ENCODE measurements around the gene DCAF11.
"Not testable (repeated sequence)": the region's sequence is repeated elsewhere in the genome, so short reads cannot be mapped to it uniquely, and the experiment has no call there.

Gene DCAF11

GRCh38 chr14:24096545-24097181 lies 17.9 kb upstream of the DCAF11 start:
- no peak for DNase-seq (ENCODE audit: low read depth)

- DNase-seq (ENCODE audit: low read depth): no peak
Measured at GRCh38 chr14:24098229-24098926, 16.2 kb upstream of the DCAF11 start.

GRCh38 chr14:24098927-24099813 lies 15.4 kb upstream of the DCAF11 start:
- no peak for DNase-seq (ENCODE audit: low read depth)

GRCh38 chr14:24100197-24100981 lies 14.2 kb upstream of the DCAF11 start:
- no peak for DNase-seq (ENCODE audit: low read depth)

GRCh38 chr14:24100982-24101494 lies 13.5 kb upstream of the DCAF11 start:
- DNase-seq (ENCODE audit: low read depth): no peak

- no peak for DNase-seq (ENCODE audit: low read depth)
Measured at GRCh38 chr14:24102357-24103048, 12.1 kb upstream of the DCAF11 start.

GRCh38 chr14:24103451-24103850 lies 11.1 kb upstream of the DCAF11 start:
- DNase-seq (ENCODE audit: low read depth): no peak

GRCh38 chr14:24105609-24106239 lies 8.9 kb upstream of the DCAF11 start:
- not testable (repeated sequence) for DNase-seq (ENCODE audit: low read depth)

GRCh38 chr14:24106672-24107271 lies 7.8 kb upstream of the DCAF11 start:
- no peak for DNase-seq (ENCODE audit: low read depth)

- no peak for DNase-seq (ENCODE audit: low read depth)
Measured at GRCh38 chr14:24108336-24108874, 6.2 kb upstream of the DCAF11 start.

GRCh38 chr14:24110060-24110459 lies 4.5 kb upstream of the DCAF11 start:
- DNase-seq (ENCODE audit: low read depth): no peak

- no peak for DNase-seq (ENCODE audit: low read depth)
Measured at GRCh38 chr14:24110523-24110922, 4.1 kb upstream of the DCAF11 start.

GRCh38 chr14:24113379-24113800 lies 1.2 kb upstream of the DCAF11 start:
- no peak for DNase-seq (ENCODE audit: low read depth)

- DNase-seq (ENCODE audit: low read depth): peak; percentile 81
Measured at GRCh38 chr14:24113801-24114531, 611 bp upstream of the DCAF11 start.

GRCh38 chr14:24115422-24116127 lies 998 bp downstream of the DCAF11 start:
- no peak for DNase-seq (ENCODE audit: low read depth)

GRCh38 chr14:24116128-24116814 lies 1.7 kb downstream of the DCAF11 start:
- DNase-seq (ENCODE audit: low read depth): no peak

GRCh38 chr14:24117179-24117578 lies 2.6 kb downstream of the DCAF11 start:
- DNase-seq (ENCODE audit: low read depth): no peak

GRCh38 chr14:24119691-24120090 lies 5.1 kb downstream of the DCAF11 start:
- DNase-seq (ENCODE audit: low read depth): no peak

Measured in stromal cell of bone marrow (primary cell).